Ishikawa (cell line): Measurements from ENCODE around the gene CTSS.

Experiments used
- CEBPB ChIP-seq: IDR thresholded peaks from 2 replicates; pipeline ENCODE4 v1.6.1; 2012
- CREB1 ChIP-seq: IDR thresholded peaks from 2 replicates; pipeline ENCODE4 v1.6.1; 2012; ENCODE audit warnings: low read depth
- EGR1 ChIP-seq: IDR thresholded peaks from 2 replicates; pipeline ENCODE4 v1.6.1; 2012
- EP300 ChIP-seq: IDR thresholded peaks from 2 replicates; pipeline ENCODE4 v1.6.1; 2012; ENCODE audit warnings: borderline replicate concordance
- FOXM1 ChIP-seq: IDR thresholded peaks from 2 replicates; pipeline ENCODE4 v1.6.1; 2012; ENCODE audit warnings: low read depth, borderline replicate concordance
- MAX ChIP-seq: IDR thresholded peaks from 2 replicates; pipeline ENCODE4 v1.6.1; 2012
- NFIC ChIP-seq: IDR thresholded peaks from 2 replicates; pipeline ENCODE4 v1.6.1; 2012
- RAD21 ChIP-seq: IDR thresholded peaks from 2 replicates; pipeline ENCODE4 v1.6.1; 2012; ENCODE audit warnings: low read depth
- REST ChIP-seq: IDR thresholded peaks from 2 replicates; pipeline ENCODE4 v1.6.1; 2012; ENCODE audit warnings: low read depth, mild to moderate bottlenecking
- TAF1 ChIP-seq: IDR thresholded peaks from 2 replicates; pipeline ENCODE4 v1.6.1; 2012; ENCODE audit warnings: low read depth, mild to moderate bottlenecking
- TCF12 ChIP-seq: IDR thresholded peaks from 2 replicates; pipeline ENCODE4 v1.6.1; 2012; ENCODE audit warnings: low read depth
- TEAD4 ChIP-seq: IDR thresholded peaks from 2 replicates; pipeline ENCODE4 v1.6.1; 2012
- USF1 ChIP-seq: IDR thresholded peaks from 2 replicates; pipeline ENCODE4 v1.6.1; 2012
- YY1 ChIP-seq: IDR thresholded peaks from 2 replicates; pipeline ENCODE4 v1.6.1; 2012; ENCODE audit warnings: low read depth
- ZBTB7A ChIP-seq: IDR thresholded peaks from 2 replicates; pipeline ENCODE4 v1.6.1; 2012; ENCODE audit warnings: low read depth

CTSS gene

GRCh38 chr1:150753416-150753815 is 12.2 kb downstream of the CTSS start:
- TF ChIP-seq REST: no peak
- TF ChIP-seq RAD21: no peak
- no peak for TF ChIP-seq TAF1
- no peak for TF ChIP-seq USF1
- no peak for TF ChIP-seq YY1
- no peak for TF ChIP-seq CREB1
- TF ChIP-seq CEBPB: no peak
- TF ChIP-seq TCF12: no peak
- no peak for TF ChIP-seq FOXM1
- TF ChIP-seq TEAD4: no peak
- no peak for TF ChIP-seq EP300
- TF ChIP-seq MAX: no peak
- TF ChIP-seq ZBTB7A: no peak
- TF ChIP-seq EGR1: no peak
- no peak for TF ChIP-seq NFIC

GRCh38 chr1:150751443-150751842 is 14.1 kb downstream of the CTSS start:
- TF ChIP-seq TEAD4 (no peak), EGR1 (no peak), ZBTB7A (no peak), REST (no peak), RAD21 (no peak), CREB1 (no peak), USF1 (no peak), YY1 (no peak), TCF12 (no peak), NFIC (no peak)

GRCh38 chr1:150749720-150750311 is 15.8 kb downstream of the CTSS start:
- TF ChIP-seq CREB1 (no peak), TAF1 (no peak), CEBPB (no peak), TEAD4 (no peak), FOXM1 (no peak), TCF12 (no peak), EGR1 (no peak), NFIC (no peak), EP300 (no peak), MAX (no peak)

- TF ChIP-seq YY1 (no peak), USF1 (no peak), EGR1 (no peak), NFIC (no peak), EP300 (no peak), CEBPB (no peak)
These were observed 16.5 kb downstream of the CTSS start for GRCh38 chr1:150748878-150749719.

- no peak for TF ChIP-seq REST
- TF ChIP-seq NFIC: no peak
- TF ChIP-seq RAD21: no peak
- no peak for TF ChIP-seq FOXM1
- no peak for TF ChIP-seq EGR1
- no peak for TF ChIP-seq USF1
- no peak for TF ChIP-seq EP300
- TF ChIP-seq YY1: no peak
- no peak for TF ChIP-seq TAF1
- TF ChIP-seq ZBTB7A: no peak
- no peak for TF ChIP-seq TEAD4
- no peak for TF ChIP-seq CREB1
- no peak for TF ChIP-seq CEBPB
- TF ChIP-seq TCF12: no peak
- TF ChIP-seq MAX: no peak
These were observed 35.4 kb downstream of the CTSS start for GRCh38 chr1:150730130-150730721.
